Glomerular visceral epithelial cell (primary cell): ENCODE measurements around the gene TPO.
A peak's percentile ranks its signal among the peaks of the same experiment; 100 is the strongest.

Source experiments
- DNase-seq: peaks from one replicate; pipeline ENCODE4 v3.0.0-alpha.2; 2016; ENCODE audit errors: extremely low spot score

The TPO gene

DNA sequence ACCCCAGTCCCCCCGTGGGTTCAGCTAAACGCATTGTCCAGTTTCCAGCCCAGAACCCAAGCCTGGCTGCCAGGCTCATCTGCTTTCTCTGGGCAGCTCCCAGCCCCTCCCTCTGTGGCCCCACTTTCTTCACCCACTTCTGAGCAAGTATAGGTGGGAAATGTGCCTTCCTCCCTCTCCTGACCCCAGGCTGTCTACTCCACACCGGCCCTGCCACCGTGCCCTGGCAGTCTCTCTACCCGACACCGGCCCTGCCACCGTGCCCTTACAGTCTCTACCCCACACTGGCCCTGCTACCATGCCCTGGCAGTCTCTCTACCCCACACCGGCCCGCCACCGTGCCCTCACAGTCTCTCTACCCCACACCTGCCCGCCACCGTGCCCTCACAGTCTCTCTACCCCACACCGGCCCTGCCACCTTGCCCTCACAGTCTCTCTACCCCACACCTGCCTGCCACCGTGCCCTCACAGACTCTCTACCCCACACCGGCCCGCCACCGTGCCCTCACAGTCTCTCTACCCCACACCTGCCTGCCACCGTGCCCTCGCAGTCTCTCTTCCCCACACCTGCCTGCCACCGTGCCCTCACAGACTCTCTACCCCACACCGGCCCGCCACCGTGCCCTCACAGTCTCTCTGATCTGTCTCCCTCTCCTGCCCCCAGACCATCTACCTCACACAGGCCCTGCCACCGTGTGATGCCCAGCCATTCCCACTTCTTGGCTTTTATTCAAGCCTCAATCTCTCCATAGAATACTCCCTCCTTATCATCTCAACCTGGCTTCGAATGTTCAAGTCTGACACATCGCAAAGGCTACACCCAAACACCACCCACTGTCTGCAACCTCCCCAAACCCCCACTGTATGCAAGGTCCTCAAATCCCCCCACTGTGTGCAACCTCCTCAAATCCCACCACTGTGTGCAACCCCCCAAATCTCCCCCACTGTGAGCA lies 108.9 kb downstream of the TPO start:
- DNase-seq: no peak

DNA sequence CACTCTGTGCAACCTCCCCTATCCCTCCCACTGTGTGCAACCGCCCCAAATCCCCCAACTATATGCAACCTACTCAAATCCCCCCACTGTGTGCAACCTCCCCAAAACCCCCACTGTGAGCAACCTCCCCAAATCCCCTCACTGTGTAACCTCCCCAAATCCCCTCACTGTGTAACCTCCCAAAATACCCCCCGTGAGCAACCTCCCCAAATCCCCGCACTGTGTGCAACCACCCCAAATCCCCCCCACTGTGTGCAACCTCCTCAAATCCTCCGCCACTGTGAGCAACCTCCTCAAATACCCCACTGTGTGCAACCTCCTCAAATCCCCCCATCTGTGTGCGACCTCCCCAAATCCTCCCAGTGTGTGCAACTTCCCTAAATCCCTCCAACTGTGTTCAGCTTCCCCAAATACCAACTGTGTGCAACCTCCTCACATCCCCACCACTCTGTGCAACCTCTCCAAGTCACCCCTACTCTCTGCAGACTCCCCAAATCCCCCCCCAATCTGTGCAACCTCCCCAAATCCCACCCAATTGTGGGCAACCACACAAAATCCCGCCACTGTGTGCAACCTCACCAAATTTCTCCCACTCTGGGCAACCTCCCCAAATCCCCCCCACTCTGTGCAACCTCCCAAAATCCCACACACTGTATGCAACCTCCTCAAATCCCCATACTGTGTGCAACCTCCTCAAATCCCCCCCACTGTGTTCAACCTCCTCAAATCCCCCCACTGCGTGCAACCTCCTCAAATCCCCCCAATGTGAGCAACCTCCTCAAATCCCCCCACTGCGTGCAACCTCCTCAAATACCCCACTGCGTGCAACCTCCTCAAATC lies 114.1 kb downstream of the TPO start:
- DNase-seq: no peak

DNA sequence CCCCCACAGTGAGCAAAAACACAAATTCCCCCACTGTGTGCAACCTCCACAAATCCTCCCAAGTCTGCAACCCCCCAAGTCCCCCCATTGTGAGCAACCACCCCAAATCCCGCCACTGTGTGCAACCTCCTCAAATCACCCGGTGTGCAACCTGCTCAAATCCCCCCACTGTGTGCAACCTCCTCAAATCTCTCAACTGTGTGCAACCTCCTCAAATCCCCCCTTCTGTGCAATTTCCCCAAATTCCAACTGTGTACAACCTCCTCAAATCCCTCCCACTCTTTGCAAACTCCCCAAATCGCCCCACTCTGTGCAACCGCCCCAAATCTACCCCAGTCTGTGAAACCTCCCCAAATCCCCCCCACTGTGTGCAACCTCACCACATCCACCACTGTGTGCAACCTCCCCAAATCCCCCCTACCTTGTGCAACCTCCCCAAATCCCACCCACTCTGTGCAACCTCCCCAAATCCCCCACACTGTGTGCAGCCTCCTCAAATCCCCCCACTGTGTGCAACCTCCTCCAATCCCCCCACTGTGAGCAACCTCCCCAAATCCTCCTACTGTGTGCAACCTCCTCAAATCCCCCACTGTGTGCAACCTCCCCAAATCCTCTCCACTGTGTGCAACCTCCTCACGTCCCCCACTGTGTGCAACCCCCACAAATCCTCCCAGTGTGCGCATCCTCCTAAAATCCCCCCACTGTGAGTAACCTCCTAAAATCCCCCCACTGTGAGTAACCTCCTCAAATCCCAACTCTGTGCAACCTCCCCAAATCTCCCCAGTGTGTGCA lies 115.2 kb downstream of the TPO start:
- no peak for DNase-seq

DNA sequence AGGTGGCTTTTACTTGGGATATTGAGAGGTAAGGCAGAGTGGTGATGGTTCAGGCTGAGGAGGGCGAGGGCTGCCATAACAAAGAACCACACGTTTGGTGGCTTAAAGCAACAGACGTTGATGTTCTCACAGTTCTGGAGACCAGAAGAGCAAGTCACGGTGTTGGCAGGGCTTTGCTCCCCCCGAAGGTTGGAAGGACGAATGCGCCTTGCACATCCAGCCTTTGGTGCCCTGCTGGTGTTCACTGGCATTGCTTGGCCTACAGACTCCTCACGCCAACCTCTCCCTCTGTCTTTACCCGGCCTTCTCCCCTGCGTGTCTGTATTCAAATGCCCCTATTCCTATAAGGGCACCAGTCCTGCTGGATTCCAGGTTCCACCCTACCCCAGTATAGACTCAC lies 125.4 kb downstream of the TPO start:
- DNase-seq: peak; percentile 38

DNA sequence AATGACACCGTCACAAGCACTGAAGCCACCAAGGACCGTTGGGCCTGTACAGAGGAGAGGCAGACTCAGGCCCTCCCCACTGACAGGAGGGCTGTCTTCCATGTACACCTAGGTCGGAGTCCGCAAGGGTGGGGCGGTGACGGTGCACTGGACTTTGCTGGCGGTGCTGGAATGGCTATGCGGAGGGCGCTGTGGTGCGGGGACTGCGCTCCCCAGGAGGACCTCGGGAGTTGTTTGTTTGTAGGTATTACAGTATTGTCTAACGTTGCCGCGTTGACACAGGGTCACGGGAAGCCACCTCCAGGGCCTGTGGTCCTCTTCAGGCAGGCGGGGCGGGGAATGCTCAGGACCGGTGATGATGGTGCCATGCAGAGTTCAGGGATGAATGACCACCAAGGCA lies 126.2 kb downstream of the TPO start:
- DNase-seq: no peak

DNA sequence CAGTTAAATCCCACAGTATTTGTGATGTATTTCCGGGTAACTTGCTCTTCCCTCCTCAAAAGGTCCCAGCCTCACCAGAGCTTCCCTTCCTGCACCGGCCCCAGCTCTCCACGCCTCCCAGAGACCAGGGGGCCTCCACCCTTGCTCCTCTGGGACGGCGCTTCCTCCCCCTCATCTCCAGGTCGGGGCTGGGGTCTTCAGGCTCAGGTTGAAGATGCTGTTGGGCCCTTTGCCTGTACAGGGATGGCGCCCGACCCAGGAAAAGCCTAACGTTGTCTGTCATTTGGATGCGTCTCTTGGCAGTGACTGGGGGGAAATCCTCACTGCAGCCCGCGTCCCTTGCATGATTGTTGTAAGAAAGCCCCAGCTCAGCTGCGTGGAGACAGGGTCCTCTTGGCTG lies 126.7 kb downstream of the TPO start:
- no peak for DNase-seq

DNA sequence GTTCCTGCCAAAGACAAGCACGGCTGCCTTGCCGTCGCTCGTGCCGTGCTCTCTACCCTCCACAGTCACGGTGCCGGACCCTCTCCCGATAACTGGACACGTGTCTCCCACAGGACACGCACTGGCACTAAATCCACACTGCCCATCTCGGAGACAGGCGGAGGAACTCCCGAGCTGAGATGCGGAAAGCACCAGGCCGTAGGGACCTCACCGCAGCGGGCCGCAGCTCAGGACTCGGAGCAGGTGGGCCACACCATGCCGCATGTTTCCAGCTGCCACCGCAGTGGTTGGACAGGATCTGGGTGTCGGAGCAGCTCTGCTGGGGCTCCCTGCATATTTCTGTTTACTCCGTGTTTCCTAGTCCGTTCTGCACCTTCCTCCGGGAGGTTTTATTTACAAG lies 127.2 kb downstream of the TPO start:
- DNase-seq: no peak

DNA sequence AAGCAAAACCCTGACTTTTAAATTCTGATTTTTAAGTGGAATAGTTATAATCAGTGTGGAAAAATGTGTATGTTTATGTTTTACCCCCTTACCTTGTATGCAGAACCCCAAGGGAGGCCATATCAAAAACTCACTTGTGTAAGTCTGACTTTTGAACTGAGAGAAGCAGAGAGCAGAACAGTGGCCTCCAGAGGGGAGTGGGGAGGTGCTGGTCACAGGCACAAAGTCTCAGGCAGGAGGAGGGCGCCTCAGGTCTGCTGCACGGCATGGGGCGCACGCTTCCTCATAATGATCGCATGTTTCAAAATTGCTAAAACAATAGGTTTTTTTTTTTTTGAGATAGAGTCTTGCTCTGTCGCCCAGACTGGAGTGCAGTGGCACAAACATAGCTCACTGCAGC lies 127.8 kb downstream of the TPO start:
- DNase-seq: no peak

DNA sequence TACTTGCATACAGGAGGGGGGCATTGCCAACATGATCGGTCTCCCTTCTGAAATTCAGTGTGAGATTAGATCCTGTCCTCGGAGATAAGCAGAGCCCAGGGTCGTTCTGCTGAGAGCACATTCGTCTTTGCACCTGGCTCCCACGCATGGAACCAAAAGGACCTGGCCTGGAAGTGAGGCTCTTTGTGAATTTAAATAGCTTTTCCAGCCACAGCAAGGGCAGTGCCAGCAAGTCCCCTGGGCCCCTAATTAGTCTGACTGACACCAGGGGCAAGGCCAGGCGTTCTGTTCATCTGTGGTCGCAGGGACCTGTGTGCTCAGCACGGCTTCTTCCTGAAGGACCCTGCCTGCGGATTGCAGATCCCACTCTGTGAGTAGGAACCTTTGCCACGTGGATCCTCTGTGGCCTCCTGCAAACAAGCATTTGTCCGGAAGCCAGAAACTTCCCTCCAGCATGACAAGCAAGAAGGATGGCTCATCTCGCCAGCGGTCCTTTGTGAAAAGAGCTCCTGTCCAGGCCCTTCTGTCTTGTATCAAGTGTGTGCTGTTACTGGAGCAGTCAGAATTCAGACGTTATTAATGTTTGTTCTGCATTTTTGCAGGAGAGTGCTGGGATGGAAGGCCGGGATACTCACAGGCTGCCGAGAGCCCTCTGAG lies 128.7 kb downstream of the TPO start:
- DNase-seq: no peak

DNA sequence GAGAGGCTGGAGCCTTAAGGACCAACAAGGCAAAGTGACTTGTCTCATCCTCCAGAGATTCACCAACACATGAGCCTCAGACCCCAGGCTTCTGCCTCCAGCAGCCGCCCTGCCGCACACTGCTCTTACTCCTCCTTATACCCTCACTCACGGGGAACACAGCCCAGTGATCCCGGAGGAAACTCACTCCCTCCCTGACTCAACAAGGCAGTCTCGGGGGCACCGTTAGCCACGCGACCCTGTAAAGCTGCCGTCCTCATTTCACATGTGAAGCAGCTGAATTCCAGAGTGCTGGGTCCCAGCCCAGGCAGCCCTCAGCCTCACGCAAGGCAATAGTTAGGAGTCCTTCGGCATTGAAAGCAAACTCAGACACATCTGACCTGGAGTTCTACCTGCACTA lies 129.7 kb downstream of the TPO start:
- DNase-seq: no peak

DNA sequence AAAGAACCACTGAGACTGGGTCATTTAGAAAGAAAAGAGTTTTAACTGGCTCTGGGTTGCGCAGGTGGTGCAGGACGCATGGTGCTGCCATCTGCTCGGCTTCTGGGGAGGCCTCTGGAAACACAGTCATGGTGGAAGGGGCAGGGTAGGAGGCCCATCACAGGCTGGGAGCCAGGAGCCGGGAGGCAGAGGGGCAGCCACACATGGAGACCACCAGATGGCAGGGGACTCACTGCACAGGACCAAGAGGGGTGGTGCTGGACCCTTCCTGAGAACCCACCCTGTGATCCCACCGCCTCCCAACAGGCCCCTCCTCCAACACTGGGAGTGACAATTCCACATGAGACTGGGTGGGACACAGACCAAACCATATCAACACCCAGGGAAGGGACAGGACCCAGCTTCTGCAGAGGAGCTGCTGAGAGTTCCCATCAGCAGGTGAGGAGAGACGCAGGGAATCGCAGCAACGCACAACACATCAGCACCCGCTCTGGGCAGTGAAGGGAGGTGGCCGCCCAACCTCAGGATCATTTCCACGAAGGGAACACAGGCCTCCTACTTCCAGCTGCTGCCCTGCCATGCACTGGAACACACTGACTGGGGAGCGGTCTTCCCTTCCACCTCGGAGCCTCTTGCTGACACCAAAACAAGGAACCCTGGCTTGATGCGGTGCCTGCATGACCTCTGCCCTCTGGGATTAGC lies 130.7 kb downstream of the TPO start:
- DNase-seq: no peak

DNA sequence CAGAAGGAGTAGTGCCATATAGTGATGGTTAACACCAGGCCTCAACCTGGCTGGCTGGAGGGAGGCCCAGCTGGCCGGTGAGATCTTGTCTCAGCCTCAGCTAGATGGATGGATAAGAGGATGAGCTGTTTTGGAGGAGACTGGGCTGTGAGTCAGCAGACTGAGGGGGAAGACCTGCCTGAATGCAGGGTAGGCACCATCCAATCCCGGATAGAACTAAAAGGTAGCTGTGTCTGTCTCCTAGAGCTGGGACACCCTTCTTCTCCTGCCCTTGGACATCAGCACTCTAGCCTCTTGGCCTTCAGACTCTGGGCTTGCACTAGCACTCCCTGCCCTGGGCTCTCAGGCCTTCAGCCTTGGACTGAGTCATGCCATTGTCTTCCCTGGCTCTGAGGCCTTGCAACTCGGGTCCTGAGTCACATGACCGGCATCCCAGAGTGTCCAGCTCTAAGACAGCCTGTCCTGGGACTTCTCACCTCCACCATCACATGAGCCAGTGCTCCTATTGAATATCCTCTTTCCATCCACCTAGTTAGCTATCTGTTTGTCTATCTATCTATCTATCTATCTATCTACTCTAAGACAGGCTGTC lies 131.3 kb downstream of the TPO start:
- DNase-seq: peak; percentile 15

DNA sequence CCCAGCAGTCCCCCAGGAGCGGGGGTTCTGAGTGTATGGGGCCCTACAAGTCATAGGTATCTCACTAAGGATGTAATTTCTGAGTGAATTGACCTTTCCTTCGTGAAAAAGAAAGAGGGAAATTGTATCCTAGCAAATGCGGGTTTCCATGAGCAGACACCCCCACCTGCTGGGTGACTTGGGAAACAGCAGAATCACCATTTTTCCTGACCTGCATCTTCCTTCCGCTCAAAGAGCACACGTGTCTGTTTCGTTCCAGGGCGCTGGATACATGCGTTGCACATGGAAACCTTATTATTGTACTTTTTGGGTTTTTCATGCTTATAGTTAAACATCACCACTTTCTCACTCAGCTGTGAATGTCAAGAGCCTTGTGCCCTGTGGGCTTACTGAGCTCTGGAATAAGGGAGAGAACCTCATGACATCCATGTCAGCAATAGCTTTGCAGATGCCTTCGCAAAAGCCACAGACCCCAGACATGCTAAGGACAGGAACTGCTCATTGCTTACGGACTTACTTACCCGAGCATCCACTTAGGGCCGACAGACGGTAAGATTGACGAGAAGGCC lies 132.8 kb downstream of the TPO start:
- DNase-seq: peak; percentile 42

DNA sequence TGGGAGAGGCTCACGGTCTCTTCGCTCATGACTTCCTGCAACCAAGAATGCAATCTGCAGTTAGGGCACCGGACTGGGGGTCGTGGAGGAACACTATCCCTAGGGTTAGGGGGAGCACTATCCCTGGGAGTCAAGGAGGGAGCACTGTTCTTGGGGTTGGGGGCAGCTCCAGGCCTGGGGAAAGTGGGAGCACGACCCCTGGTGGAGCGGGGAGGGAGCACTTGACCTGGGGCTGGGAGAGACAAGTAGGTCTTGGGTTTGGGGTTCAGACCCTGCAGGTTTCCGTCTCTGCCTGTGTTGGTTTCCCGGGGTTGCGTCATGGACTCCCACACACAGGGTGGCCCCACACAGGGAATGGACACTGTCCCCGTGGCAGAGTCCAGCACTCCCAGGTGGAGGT lies 133.6 kb downstream of the TPO start:
- DNase-seq: no peak

DNA sequence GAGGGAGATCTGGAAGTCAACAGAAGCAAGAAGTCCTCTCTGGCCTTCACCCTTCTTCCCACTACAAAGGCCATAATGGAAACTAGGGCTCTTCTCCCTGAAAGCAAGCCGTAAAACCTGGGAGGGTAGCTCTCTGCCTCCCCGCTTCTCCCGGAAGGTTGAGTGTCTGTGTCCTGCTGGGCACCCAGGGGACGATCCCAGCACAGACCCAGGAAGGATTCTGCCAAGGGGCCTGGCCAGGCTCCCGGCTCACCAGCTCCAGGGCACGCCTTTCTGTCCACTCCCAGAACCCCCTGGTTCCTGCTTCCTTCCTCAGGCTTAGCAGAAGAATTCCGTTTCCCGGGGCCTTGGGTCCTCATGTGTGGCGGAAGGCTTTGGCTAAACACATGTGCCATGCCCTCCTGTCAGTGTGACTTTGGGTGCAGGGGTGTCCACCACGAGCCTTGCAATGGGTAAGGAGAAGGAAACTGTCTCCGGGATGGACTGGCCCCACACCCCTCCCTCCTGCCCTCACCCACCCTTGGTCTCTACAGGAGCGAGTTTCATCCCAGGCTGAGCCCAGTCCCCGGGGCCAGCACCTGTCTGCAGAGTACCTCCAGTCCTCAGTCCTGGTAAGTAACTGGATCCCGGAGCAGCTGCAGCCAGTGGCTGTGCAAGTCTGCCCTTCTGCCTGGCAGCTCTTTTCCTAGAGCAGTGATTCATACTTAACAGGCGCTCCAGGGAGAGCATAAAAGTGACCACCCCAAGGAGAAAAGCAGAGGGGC lies 135.8 kb downstream of the TPO start:
- no peak for DNase-seq

DNA sequence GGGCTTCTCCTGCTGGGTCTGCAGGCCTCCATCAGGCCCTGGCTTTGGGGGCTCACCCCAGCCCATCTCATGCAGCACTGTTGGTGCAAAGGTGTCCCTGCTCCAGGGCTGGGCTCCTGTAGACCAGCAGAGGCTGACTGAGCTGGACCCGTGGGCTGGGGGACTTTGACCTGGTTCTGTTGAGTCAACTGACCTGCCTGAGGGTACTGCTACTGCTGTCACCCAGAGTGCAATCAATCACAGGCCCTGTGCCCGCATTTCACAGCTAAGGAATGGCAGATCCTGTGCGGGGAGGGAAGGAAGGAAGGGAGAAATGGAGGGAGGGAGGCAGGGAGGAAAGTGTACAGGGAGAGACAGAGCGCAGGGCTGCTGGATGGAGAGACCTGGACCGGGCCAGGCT lies 136.8 kb downstream of the TPO start:
- no peak for DNase-seq

DNA sequence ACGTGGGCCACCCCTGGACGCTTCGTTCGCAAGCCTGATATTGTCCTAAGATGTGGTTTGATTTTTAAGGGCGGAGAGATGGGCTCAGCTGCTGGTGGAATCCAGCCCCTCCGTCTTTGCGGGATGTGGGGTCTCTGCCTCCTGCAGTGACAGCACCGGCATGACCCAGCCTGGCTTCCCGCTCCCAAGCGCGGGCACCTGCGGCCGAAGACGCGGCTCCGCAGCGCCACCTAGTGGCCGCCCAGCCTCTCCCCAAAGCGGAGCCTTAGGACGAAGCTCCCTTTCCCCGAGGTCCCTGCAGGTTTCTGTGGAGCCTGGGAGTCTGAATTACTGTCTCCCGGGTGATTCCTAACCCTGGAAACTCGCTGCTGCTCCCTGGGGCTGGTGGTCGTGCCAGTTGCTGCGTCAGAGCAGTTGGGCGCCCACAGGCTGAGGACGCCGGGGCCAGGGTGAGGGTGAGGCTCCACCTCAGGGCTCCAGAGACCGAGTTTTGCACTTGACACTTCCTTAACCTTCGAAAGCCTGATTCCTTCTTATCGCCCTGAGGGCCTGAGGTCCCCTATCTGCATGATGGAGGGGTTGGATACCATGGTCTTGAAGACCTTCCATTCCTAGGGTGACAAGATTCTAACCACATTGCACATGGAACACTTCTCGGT lies 137.5 kb downstream of the TPO start:
- DNase-seq: peak; percentile 50

DNA sequence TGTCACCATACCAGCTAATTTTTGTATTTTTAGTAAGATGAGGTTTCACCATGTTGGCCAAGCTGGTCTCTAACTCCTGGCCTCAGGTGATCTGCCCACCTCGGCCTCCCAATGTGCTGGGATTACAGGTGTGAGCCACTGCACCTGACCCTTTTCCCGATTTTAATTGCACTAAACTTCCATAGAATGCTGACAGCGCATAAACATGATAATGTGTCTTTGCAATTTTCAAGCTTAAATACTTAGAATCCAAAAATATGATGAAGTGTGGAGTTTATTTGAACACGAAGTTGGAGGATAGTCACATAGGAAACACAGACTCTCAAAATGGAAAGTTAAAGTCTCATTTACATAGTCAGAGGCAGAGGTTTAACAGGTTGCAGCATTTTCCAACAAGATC lies 138.6 kb downstream of the TPO start:
- DNase-seq: no peak

DNA sequence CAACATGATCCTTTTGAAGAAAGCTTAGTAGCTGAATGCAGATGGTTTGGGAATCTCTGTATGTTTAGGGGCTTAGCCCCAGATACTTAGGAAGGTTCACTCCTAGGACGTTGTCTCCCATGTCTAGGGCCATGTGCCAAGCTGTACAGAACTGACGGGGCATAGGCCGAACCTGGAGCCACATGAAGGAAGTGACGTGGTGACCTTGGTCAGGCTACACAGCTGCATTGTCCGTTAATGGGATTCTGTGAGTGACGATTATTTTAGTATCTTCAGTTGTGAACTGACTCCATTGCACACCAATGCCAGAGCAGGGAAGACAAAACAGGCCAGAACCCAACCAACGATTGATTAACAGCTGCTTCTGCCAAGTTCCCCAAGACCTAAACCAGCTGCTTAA lies 139.3 kb downstream of the TPO start:
- no peak for DNase-seq
